Mesendoderm (in vitro differentiated cells): ENCODE results near the gene KCNJ10.

ENCODE experiments used
- DNase-seq: peaks from one replicate; pipeline ENCODE4 v3.0.0; 2013
- H2AK5ac ChIP-seq: 2 replicates; pipeline ENCODE4 v1.6.1; 2013; ENCODE audit warnings: low read length, inconsistent platforms
- H2BK120ac ChIP-seq: 2 replicates; pipeline ENCODE4 v1.6.1; 2013; ENCODE audit warnings: low read depth, mild to moderate bottlenecking, low read length, moderate library complexity, mixed read lengths
- H2BK15ac ChIP-seq: replicated peaks from 2 replicates; pipeline ENCODE4 v1.6.1; 2013; ENCODE audit warnings: low read depth, mild to moderate bottlenecking, moderate library complexity
- H2BK5ac ChIP-seq: 2 replicates; pipeline ENCODE4 v1.6.1; 2013; ENCODE audit warnings: low read length, inconsistent platforms
- H3K18ac ChIP-seq: 2 replicates; pipeline ENCODE4 v1.6.1; 2013; ENCODE audit warnings: mild to moderate bottlenecking, low read length, mixed read lengths
- H3K23ac ChIP-seq: one replicate; pipeline ENCODE4 v1.6.1; 2013; ENCODE audit warnings: low read length
- H3K27ac ChIP-seq: 2 replicates; pipeline ENCODE4 v1.5.1; 2013; ENCODE audit warnings: low read depth, mild to moderate bottlenecking, inconsistent platforms, low read length, moderate library complexity
- H3K27me3 ChIP-seq: 2 replicates; pipeline ENCODE4 v1.6.1; 2013; ENCODE audit warnings: low read length, control low read depth, mild to moderate bottlenecking, inconsistent platforms; ENCODE audit not compliant: insufficient read depth, poor library complexity
- H3K36me3 ChIP-seq: 2 replicates; pipeline ENCODE4 v1.6.1; 2013; ENCODE audit warnings: low read length, inconsistent platforms; ENCODE audit not compliant: control insufficient read depth, insufficient read depth
- H3K4ac ChIP-seq: one replicate; pipeline ENCODE4 v1.6.1; 2013; ENCODE audit warnings: low read depth, mild to moderate bottlenecking, low read length, moderate library complexity
- H3K4me1 ChIP-seq: 2 replicates; pipeline ENCODE4 v1.6.1; 2013; ENCODE audit warnings: low read depth, low read length, inconsistent platforms; ENCODE audit not compliant: control insufficient read depth
- H3K4me2 ChIP-seq: 2 replicates; pipeline ENCODE4 v1.6.1; 2013; ENCODE audit warnings: low read length
- H3K4me3 ChIP-seq: 2 replicates; pipeline ENCODE4 v1.5.1; 2013; ENCODE audit warnings: mild to moderate bottlenecking, low read length
- H3K56ac ChIP-seq: one replicate; pipeline ENCODE4 v1.6.1; 2013; ENCODE audit warnings: low read length
- H3K79me1 ChIP-seq: 2 replicates; pipeline ENCODE4 v1.6.1; 2013; ENCODE audit warnings: low read length, inconsistent platforms
- H3K79me2 ChIP-seq: 2 replicates; pipeline ENCODE4 v1.6.1; 2013; ENCODE audit warnings: mild to moderate bottlenecking, low read length; ENCODE audit not compliant: control insufficient read depth, insufficient read depth
- H3K9ac ChIP-seq: 2 replicates; pipeline ENCODE4 v1.6.1; 2013; ENCODE audit warnings: low read length, inconsistent platforms
- H4K5ac ChIP-seq: one replicate; pipeline ENCODE4 v1.6.1; 2013; ENCODE audit warnings: low read length
- H4K8ac ChIP-seq: one replicate; pipeline ENCODE4 v1.6.1; 2013; ENCODE audit warnings: low read depth, mild to moderate bottlenecking, control low read depth, low read length, moderate library complexity
- WGBS: extraction: QIAGEN DNeasy Blood & Tissue Kit; methylation state at CpG from one replicate; pipeline ENCODE4 v1.1.7; 2013; ENCODE audit warnings: low lambda C conversion rate, missing lambda C conversion rate; ENCODE audit not compliant: insufficient coverage; ENCODE audit errors: extremely low coverage; 5-methylcytosine and 5-hydroxymethylcytosine counted together

Gene KCNJ10

DNA sequence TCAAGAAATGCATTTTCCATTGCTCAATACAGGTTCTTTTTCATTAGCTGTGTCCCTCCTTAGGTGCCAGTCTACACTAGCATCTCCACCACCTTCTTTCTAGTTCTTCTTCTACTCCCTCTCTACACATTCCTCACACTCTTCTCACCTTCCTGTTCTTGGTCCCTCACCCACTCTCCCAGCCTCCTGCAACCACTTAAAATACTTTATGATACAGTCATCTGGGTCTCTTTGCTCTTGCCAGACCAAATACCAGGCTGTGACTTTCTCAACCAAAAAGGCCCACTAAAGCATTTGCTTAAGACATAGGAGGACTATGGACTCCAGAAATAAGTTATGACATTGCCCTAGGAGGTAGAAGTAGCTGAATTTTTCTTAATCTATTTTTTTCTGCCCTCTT, 73.3 kb downstream of the KCNJ10 start:
- Histone ChIP-seq H3K4ac (no peak overlapping the region), H3K4me3 (no peak overlapping the region), H2BK120ac (no peak overlapping the region), H3K23ac (no peak overlapping the region), H3K79me2 (no peaks in the 10 kb centered on the region), H3K4me2 (no peak overlapping the region), H3K18ac (no peak overlapping the region), H2AK5ac (no peak overlapping the region), H3K27ac (no peak overlapping the region), H3K79me1 (no peaks in the 10 kb centered on the region), H2BK15ac (no peak overlapping the region), H3K9ac (no peak overlapping the region), H4K8ac (no peak overlapping the region), H3K4me1 (no peaks in the 10 kb centered on the region), H3K36me3 (no peaks in the 10 kb centered on the region), H3K56ac (no peak overlapping the region), H3K27me3 (no peaks in the 10 kb centered on the region), H2BK5ac (no peak overlapping the region), H4K5ac (no peak overlapping the region)
- DNase-seq: peak; percentile 61

DNA sequence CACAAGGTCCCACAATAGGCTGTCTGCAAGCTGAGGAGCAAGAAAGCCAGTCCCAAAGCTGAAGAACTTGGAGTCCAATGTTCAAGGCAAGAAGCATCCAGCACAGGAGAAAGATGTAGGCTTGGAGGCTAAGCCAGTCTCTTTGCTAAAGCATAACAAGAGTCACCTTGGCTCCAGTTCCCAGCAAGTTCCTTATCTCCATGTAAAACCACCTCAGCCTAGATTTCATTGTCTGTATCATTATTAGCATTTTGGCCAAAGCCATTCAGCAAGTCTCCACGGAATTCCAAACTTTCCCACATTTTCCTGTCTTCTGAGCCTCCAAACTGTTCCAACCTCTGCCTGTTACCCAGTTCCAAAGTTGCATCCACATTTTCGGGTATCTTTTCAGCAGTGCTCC, 75.1 kb downstream of the KCNJ10 start:
- Histone ChIP-seq H2AK5ac (no peak overlapping the region), H3K27me3 (no peaks in the 10 kb centered on the region), H3K4ac (no peak overlapping the region), H2BK5ac (no peak overlapping the region), H4K8ac (no peak overlapping the region), H3K79me2 (no peaks in the 10 kb centered on the region), H3K18ac (no peak overlapping the region), H3K27ac (no peak overlapping the region), H3K9ac (no peak overlapping the region), H4K5ac (no peak overlapping the region), H3K4me3 (no peak overlapping the region), H3K56ac (no peak overlapping the region), H3K23ac (no peak overlapping the region), H2BK120ac (no peak overlapping the region), H3K4me1 (no peaks in the 10 kb centered on the region), H3K4me2 (no peak overlapping the region), H2BK15ac (no peak overlapping the region), H3K79me1 (no peaks in the 10 kb centered on the region), H3K36me3 (no peaks in the 10 kb centered on the region)
- no peak for DNase-seq
- WGBS: no CpG with 5 or more reads among the region's 2 CpGs

DNA sequence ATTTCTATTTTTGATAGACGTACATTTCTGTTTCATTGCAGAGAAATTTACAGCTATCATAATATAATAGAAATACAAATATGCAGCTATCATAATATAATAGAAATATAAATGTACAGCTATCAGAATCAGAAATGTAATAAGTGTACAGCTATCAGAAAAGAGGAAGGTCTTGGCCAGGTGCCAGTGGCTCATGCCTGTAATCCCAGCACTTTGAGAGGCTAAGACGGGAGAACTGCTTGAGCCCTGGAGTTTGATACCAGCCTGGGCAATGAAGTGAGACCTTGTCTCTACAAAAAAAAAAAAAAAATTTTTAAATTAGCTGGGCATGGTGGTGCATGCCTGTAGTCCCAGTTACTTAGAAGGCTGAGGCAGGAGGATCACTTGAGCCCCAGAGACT, 76.0 kb downstream of the KCNJ10 start:
- Histone ChIP-seq H3K9ac (no peak overlapping the region), H4K5ac (no peak overlapping the region), H3K79me1 (no peaks in the 10 kb centered on the region), H3K4me2 (no peak overlapping the region), H3K4ac (no peak overlapping the region), H3K27ac (no peak overlapping the region), H3K56ac (no peak overlapping the region), H2BK15ac (no peak overlapping the region), H2BK120ac (no peak overlapping the region), H2AK5ac (no peak overlapping the region), H3K27me3 (no peaks in the 10 kb centered on the region), H3K4me1 (no peaks in the 10 kb centered on the region), H3K4me3 (no peak overlapping the region), H3K23ac (no peak overlapping the region), H3K36me3 (no peaks in the 10 kb centered on the region), H4K8ac (no peak overlapping the region), H2BK5ac (no peak overlapping the region), H3K79me2 (no peaks in the 10 kb centered on the region), H3K18ac (no peak overlapping the region)
- no peak for DNase-seq
- WGBS: no CpG with 5 or more reads among the region's 2 CpGs

DNA sequence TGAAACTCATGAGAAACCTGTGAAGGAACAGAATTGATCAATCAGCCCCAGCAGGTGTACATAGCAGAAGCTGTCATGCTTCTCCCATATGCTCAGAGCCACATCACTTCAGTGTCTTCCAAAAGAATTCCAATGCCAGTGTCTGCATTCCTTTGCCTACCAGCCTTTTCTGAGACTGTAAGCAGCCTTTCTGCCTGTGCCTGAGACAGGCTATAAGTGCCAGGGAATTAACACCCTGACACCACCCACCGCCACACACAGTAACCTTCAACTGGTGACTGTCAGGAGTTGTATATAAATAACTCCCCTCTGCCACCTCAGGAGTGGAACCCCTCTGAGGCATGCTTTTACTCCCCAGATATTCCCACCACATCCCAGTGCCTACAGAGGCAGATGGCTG, 77.8 kb downstream of the KCNJ10 start:
- WGBS: no CpG with 5 or more reads among the region's 1 CpG
- no peak overlapping the region for H3K27ac ChIP-seq
- no peaks in the 10 kb centered on the region for H3K4me1 ChIP-seq
- no peak overlapping the region for H3K23ac ChIP-seq
- no peak overlapping the region for H2AK5ac ChIP-seq
- no peak overlapping the region for H3K4ac ChIP-seq
- no peak overlapping the region for H3K4me2 ChIP-seq
- no peak overlapping the region for H2BK15ac ChIP-seq
- H3K27me3 ChIP-seq: no peaks in the 10 kb centered on the region
- peak; percentile 26 for DNase-seq
- no peak overlapping the region for H2BK120ac ChIP-seq
- no peak overlapping the region for H4K5ac ChIP-seq
- H3K18ac ChIP-seq: no peak overlapping the region
- no peaks in the 10 kb centered on the region for H3K79me2 ChIP-seq
- H3K56ac ChIP-seq: no peak overlapping the region
- H3K36me3 ChIP-seq: no peaks in the 10 kb centered on the region
- no peak overlapping the region for H3K9ac ChIP-seq
- no peaks in the 10 kb centered on the region for H3K79me1 ChIP-seq
- no peak overlapping the region for H2BK5ac ChIP-seq
- H3K4me3 ChIP-seq: no peak overlapping the region
- no peak overlapping the region for H4K8ac ChIP-seq

DNA sequence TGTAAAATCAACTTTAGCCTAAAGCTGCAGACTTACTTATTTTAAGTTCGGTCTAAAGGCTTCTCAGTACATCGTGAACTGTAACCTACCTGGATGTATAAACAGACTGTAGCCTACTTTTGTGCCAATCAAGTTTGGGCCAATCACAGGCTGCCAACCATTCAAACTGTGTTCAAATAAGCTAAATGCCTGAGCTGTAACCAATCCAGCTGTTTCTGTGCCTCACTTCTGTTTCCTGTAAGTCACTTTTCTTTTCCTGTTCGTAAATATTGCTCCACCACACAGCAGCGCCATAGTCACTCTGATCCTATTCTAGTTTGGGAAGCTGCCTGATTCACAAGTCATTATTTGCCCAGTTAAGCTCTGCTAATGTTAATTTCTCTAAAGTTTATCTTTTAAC, 78.4 kb downstream of the KCNJ10 start:
- H4K8ac ChIP-seq: no peak overlapping the region
- H3K4me1 ChIP-seq: no peaks in the 10 kb centered on the region
- H3K4me2 ChIP-seq: no peak overlapping the region
- no peak overlapping the region for H2BK5ac ChIP-seq
- H3K56ac ChIP-seq: no peak overlapping the region
- H3K27ac ChIP-seq: no peak overlapping the region
- no peak overlapping the region for H3K9ac ChIP-seq
- no peak overlapping the region for H2BK120ac ChIP-seq
- H3K4me3 ChIP-seq: no peak overlapping the region
- no peak overlapping the region for H3K23ac ChIP-seq
- H4K5ac ChIP-seq: no peak overlapping the region
- no peak overlapping the region for H3K4ac ChIP-seq
- H3K18ac ChIP-seq: no peak overlapping the region
- no peaks in the 10 kb centered on the region for H3K79me2 ChIP-seq
- H2AK5ac ChIP-seq: no peak overlapping the region
- H2BK15ac ChIP-seq: no peak overlapping the region
- no CpG with 5 or more reads among the region's 4 CpGs for WGBS
- H3K27me3 ChIP-seq: no peaks in the 10 kb centered on the region
- no peak for DNase-seq
- no peaks in the 10 kb centered on the region for H3K36me3 ChIP-seq
- H3K79me1 ChIP-seq: no peaks in the 10 kb centered on the region

DNA sequence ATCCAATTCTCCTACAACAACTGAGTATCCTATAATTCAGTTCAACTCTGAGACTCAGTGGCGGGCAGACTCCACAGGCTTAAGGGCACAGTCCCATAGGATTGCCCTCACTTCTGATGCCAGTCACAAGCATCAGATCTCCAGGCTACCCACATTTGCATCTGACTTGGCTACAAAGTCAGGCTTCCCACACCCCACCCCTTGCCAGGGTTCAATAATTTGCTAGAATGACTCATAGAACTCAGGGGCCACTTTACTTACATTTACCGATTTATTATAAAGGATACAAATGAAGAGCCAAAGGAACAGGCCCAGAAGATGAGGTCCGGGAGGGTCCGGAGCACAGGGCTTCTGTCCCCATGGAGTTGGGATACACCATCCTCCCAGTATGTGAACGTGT, 80.0 kb downstream of the KCNJ10 start:
- Histone ChIP-seq H3K4ac (no peak overlapping the region), H3K27me3 (no peaks in the 10 kb centered on the region), H2BK15ac (no peak overlapping the region), H3K4me1 (no peaks in the 10 kb centered on the region), H3K9ac (no peak overlapping the region), H3K4me2 (no peak overlapping the region), H2BK5ac (no peak overlapping the region), H3K36me3 (no peaks in the 10 kb centered on the region), H3K56ac (no peak overlapping the region), H2AK5ac (no peak overlapping the region), H3K4me3 (no peak overlapping the region), H3K18ac (no peak overlapping the region), H3K23ac (no peak overlapping the region), H4K5ac (no peak overlapping the region), H3K79me2 (no peaks in the 10 kb centered on the region), H2BK120ac (no peak overlapping the region), H3K27ac (no peak overlapping the region), H3K79me1 (no peaks in the 10 kb centered on the region), H4K8ac (no peak overlapping the region)
- no CpG with 5 or more reads among the region's 5 CpGs for WGBS
- no peak for DNase-seq
